ENCODE data around the gene TMPRSS13.
"Not testable (repeated sequence)": the region's sequence is repeated elsewhere in the genome, so short reads cannot be mapped to it uniquely, and the experiment has no call there.

TMPRSS13 gene

DNA sequence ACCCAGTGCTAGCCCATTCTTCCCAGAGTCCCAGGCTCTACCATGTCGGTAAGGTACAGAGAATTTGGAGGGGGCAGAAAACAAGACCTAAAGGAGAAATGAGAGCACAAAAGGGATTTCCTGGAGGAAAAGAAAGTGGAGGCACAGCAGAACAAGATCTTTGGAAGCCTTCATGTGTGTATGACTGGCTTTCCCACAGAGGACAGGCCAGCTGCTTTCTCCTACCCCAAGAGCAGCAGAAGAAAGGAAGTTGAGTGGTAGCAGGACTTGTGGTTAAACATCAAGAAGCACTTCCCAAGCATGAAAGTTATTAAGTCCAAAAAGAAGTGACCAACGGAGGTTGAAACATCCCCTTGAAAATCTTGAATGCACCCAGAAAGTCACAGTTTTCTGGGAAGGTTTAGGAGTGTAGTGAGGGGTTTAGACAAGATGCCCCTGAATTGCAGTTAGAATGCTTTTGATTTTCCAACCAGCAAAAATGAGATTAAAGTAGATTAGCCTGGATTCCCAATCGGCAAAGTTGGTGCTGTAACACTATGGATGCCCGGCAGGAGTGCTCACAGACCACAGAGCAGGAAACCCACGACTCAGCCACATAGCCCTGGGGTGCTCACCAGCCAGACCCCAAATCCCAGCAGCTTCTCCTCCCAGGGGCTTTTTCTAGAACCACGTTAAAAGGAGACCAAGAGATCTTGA is 608 bp downstream of the TMPRSS13 start:
- DNase-seq, result no peak

DNA sequence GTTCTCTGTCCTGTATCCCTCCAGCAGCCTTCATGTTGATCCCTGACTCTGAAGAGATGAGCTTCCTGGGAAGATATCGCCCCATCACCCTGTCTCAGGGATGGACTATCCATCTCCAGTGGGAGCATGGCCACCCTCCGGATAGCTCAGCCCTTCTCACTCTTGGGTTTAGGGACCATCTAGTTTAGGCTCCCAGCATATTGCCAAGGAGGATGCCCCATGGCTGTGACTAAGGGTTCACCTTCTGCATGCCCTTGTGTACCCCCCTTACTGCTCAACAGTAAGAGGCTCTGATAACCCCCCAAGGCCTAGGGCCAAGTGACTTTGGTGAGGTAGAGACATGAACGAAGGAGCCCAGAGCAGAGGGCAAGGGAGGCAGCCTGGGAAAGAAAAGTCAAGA is 1.3 kb downstream of the TMPRSS13 start:
- DNase-seq, result no peak

DNA sequence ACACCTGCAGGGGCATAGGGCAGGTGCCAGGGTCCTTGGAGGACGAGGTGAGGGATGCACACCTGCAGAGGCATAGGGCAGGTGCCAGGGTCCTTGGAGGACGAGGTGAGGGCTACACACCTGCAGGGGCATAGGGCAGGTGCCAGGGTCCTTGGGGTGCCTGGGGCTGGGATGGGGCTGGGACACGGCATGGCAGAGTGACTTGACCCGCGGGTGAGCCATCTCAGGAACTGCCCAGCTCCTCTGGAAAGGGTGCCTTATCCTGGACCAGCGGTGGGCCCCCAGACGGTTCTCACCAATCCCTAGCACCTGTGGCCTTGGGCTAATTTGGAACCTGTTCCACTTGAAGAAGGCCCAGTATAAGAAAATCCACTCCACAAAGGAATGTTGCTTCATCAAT is 3.0 kb downstream of the TMPRSS13 start:
- not testable (repeated sequence) for DNase-seq

DNA sequence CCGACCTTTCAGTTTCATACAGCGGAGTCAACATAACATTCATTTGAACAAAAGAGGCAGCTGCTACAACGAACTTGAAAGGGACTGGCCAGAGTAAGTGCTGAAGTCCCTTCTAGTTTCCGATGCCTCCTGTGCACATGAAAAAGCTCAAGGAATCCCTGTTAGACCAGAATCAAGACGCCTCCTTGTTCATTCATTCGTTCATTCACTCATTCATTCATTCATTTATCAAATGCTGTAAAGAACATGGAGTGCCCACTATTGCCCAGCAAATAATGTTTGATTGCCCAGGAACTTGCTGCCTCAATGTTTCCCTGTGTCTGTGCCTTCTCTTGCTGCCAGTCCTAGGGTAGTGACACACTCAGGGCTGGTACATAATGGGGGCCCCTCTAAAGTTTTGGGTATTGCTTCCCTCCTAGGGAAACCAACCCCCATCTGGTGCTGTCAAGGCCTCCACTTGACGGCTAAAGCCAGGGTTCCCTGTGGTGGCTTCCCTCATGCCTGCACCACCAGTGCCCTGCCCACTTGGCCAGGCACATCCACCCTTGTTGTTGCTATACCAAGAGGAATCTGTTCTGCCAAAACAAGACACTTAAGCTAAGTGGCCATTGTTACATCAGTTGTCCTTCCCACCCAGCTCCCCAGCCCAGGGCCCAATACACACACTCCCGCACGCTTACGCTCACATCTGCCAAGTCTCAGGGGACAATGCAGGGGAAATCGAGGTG is 3.8 kb downstream of the TMPRSS13 start:
- no peak for DNase-seq

DNA sequence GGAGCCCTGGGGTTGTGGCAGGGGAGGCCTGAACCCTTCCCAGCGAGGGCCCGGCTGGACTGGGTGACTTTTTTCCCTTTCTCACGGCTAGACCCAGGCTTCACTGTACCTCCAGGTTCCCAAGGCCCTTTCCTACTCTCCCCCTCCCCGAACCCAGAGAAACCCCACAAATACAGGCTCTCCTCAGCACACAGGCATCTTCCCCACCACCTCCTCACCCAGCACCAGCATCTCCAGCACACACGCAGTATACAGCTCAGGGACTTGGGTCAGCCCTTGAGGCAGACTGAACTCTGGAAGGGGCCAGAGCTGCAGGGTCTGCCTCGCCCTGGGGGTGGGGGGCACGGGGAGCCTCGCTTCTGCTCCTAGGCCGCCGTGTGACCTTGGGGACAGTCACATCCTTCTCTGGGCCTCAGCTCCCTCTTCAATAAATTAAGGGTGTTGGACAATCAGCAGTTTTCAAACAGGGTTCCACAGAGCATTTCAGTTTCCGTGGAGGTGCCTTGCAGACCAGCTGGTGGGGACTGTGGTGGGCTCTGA is 4.5 kb downstream of the TMPRSS13 start:
- DNase-seq, result no peak

DNA sequence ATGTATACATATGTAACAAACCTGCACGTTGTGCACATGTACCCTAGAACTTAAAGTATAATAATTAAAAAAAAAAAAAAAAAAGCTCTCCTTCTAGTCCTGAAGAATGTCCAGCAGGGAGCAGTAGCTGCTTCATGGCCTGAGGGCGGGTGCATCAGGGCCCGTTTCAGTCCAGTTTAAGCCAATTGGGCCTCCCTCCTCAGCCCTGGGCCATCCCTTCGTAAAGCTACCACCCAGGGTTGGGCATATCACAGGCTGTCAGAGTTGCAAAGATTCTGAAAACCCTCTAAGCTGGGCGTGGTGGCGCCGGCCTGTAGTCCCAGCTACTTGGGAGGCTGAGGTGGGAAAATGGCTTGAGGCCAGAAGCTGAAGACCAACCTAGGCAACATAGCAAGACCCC is 5.4 kb downstream of the TMPRSS13 start:
- DNase-seq, result no peak

DNA sequence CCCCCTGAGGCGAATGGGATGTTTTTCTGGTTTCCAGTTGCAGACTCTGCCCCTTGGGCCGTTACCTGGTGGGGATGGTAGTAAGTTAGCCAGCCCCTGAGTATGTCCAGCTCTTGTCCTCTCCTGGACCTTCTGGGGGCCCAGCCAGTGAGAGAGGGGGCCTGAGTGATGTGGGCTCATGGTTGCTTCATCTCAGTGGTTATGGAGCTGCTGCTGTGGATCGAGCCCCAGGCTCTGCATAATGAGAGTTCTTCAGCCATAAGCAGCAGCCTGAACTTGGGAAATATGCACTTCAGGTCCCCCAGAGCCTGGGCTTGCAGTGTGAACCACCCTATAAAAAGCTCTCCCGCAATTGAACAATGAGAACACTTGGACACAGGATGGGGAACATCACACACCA is 5.9 kb downstream of the TMPRSS13 start:
- no peak for DNase-seq

DNA sequence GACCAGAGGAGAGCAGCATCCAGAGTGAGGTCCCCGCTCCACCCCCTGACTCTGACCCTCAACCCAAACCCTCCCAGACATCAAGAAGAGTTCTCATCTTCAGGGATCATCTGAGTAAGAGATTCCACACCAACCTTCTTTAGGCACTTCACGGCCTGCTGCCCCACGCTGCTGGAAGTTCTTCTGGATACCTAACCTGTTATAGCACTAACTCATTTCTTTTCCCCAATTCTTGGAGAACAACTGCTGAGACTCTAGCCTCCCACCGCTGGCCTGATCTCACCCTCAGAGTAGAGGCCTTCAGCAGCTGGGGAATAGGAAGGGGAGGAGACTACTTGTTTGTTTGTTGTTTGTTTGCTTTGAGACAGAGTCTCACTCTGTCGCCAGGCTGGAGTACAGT is 7.3 kb downstream of the TMPRSS13 start:
- DNase-seq, result no peak

DNA sequence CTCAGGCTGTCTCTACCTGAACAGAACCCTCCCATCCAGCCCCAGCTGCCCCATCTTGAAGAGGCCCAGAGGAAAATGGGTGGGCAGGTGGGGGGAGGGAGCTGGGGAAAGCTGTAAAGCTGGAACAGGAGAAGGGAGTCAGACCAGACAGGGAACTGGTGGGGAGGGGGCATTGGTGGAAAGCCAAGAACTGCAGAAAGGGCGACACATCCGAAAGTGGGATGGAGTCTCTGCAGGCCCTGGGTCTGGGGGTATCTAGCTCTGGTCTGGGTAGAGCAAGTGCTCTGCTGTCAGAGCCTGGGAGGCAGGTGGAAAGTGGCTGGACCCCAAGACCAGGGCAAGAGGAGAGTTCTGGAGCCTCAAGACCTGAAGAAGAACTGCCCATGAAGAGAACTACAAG is 7.7 kb downstream of the TMPRSS13 start:
- no peak for DNase-seq

DNA sequence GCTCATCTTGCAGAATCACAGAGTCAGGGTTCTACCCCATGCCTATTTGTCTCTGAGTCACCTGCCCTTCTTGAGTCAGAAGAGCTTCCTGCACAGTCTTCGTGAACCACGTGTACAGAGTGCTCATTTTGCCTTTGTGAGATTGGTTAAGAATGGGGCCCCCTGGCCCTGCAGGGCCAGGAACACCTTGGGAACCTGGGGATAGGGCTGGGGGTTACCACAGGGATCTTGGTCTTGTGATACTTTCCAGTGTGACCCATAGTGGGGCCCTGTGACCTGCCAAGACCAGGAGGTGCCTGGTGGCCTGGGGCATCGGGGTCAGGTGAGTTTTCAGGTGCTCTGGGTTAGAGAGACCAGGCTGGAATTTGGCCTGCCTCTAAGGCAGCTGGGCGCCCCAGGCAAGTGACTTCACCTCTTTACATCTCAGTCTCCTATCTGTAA is 9.4 kb downstream of the TMPRSS13 start:
- DNase-seq, result peak in 1 of 2 donors; percentile 18

DNA sequence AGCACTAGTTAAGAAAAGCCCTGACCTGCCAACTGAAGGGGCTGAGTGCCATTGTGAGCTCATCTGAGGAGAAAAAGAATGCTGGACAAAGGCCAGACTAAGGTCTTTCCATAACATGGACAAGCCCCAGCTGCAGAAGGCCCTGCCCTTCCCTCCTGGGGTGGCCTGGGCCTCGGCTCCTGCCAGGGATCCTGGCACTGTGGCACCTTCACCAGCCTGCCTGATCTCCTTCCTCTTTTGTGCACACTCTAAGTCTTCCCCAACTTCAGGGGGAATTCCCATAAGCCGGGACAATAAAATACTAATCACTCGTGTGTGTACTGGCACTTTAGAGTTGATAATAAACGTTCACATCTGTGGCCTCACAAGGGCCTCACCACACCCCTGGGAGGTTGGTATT is 9.9 kb downstream of the TMPRSS13 start:
- DNase-seq, result no peak

DNA sequence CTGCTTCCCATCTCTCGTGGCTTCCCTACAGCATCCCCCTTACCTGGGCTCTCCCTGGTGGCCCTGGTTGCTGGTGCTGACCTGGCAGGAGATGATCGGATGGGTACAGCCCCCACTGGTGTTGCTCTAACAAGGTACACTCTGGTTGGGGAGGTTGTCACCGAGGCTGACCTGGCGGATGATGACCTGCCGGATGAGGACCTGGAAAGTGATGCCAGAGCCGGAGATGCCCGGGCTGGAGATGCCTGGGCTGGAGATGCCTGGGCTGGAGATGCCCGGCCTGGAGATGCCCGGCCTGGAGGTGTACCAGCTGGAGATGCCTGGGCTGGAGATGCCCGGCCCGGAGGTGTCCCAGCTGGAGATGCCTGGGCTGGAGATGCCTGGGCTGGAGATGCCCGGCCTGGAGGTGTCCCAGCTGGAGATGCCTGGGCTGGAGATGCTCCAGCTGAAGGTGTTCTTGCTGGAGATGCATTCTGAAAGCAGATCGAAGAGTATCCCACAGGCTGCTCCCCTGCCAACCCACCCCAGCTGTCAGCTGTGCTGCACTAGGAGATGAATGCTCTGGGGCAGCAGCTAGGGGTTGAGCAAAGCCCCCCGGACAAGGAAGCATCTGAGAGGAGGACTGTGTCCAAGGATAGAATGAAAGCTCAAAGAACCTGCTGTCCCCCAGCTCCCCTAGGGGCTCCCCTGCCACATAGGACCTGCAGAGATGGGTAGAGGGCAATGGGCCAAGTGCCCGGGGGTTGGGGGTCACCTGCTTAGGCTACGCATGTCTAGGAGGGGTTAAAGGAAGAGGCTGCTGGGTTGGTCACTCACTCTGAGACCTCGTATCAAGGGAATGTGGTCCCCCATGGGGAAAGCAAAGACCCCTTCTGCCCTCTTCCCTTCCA is 10.6 kb downstream of the TMPRSS13 start:
- DNase-seq, result no peak

DNA sequence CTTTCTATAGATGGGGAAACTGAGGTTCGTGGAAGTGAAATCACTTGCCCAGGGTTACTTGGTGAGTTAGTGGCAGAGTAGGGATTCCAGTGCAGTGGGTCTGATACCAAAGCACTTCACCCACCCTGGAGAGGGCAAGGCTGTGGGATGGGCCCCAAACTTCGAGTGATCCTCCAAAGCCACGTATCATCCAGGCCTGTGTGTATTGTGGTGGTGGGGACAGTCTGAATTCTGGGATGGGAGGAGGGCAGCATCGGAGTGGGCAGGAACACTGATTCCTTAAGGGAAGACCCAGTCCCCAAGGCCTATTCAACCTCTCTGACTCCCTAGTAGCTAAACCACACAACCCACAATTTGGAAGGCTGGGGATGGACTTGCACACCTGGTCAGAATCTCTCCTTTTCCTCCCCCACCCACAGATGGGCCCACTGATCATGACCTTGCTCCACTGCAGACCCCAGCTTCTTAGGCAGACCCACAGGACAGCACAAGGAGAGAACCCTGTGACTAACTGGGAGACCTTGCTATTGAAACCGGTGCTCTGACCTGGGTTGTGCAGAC is 11.5 kb downstream of the TMPRSS13 start:
- DNase-seq, result no peak

DNA sequence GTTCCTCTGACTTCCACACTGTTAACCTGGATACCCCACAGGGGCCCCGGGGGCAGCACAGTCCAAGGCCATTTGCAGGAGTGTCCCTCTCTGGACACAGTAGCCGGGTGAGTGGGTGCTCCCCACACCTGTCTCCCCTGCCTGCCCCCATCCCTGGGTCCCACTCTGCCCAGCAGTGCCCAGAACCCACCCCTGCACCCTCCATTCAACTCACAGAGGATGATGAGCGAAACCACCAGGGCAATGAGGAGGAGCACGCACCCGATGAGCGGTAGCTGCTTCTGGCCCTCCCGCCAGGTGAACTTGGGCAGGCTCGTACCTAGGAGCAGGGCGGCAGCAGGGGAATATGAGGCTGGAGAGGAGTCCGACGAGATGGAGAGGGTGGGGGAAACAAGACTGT is 12.2 kb downstream of the TMPRSS13 start:
- no peak for DNase-seq

DNA sequence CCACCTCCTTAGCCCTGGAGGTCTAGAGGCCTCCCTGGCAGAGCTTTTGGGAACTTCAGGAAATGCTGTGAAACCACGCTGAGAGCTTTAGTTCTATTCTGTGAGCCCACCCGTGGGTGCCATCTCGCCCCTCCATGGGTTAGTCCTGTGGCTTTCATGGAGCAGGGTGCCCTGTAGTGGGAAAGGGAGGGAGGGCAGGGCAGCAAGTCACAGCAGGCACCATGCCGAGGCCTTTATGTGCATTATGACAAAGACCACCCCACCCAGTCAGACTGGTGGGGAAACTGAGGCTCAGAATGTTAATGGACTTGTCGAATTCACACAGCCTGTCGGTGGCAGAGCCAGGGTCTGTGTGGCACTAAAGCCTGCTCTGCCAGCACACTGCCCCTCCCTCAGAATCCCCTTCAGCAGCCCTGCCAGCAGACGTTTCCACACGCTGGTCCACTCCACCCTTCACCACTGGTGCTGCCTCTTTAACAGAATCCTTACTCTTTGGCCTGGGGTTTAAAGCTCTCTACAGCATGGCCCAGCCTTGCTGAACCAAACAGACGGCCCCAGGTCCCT is 13.4 kb downstream of the TMPRSS13 start:
- DNase-seq, result no peak

DNA sequence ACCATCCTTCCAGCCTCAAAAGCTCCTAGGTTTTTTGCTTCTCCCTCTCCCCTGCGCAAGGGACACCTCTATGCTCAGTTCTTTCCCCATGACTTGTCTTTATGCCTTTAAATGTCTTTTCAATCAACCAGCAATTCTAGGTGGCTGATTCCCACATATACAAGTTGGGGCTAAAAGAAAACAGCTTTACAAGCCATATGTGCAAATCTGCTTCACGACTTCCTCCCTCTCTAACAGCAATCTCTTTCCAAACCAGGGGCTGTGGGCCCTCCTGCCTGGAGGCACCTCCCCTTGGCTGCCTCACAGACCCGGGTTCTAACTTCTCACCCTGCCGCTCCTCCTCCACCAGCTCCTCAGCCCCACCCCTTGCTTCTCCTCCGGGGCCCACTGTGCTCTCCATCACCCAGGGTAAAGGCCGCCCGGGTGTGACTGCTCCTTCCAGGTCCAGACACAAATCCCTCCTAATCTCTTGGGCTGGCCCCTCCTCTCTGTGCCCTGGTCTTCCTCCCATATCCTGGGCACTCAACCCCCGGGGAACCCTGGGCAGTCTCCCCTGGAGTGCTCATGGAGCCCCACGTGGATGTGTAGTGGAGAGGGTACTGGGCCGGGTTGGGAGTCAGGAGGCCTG is 14.1 kb downstream of the TMPRSS13 start:
- DNase-seq, result no peak

DNA sequence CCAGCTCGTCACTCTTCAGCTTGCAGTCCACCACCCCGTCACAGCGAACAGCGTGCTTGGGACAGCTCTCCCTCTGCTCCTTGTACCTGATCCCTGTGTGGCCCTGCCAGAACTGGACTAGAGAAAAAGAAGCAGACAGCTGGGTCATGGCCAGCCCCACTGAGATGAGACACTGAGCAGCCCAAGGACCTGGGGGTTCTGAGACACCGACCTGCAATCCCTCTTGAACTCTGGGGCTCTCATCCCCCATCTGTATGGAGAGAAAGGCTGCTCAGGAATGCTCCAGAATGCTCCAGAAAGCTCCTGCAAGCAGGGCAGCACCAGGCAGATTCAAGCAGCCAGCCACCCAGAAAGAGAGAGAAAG is 14.8 kb downstream of the TMPRSS13 start:
- no peak for DNase-seq

DNA sequence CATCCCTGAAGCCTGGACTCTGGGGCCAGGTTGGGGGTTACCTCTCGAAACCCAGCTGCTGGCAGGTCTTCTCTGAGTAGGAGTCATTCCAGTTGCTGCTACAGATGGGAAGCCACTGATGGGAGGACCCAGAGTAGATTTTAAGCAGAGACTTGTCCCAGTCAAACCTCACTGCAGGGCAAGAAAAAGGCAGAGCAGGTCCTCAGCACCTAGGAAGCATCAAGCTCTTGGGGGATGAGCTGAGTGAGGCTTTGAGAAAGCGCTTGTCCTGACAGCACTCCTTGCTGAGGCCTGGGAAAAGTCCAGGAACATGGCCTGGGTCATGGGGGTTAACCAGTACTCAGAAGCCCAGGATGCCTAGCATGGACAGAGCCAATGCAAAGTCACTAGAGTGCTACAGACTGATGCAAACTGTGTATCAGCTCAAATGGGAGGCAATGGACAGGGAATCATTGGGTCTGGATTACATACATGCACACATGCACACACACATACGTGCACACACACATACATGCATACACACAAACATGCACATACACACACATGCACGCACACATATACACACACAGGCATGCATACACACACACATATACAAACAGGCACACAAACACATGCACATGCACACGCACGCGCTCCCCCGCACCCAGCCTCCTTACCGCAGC is 15.3 kb downstream of the TMPRSS13 start:
- no peak for DNase-seq

DNA sequence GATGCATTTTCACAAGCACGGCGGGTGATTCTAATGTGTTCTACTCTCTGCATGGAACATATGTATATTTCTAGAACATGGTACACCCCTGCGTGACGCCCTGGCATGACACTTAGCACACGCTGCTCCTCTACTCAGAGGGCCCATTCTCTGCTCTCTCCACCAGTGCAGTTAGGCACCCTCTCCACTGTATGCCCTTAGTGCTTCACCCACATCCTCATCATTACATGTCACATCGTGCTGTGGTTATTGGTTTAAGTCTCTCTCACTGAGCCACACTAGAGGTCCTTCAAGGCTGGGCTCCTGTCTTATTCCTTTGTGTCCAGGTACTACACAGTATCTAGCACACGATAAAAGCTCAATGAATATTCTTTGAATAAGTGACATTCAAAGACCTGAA is 16.7 kb downstream of the TMPRSS13 start:
- DNase-seq, result no peak

DNA sequence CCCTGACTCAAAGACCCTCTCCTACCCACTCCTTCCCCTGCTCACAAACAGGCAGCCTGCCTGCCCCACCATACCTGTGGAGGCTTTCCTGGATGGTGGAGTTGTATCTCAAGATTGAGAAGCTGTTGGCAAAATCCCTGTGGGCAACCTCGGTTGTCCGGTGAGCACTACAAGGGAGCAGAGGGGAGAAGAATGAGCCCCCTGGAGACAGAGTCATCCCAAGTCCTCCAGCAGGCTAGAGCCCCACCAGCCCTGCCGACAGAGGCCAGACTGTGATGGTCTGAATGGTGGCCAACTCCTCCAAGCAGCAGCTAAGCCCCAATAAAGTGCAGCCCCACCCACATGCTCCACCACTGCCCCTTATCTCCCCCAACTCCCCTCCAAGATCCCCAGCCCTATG is 17.5 kb downstream of the TMPRSS13 start:
- no peak for DNase-seq

DNA sequence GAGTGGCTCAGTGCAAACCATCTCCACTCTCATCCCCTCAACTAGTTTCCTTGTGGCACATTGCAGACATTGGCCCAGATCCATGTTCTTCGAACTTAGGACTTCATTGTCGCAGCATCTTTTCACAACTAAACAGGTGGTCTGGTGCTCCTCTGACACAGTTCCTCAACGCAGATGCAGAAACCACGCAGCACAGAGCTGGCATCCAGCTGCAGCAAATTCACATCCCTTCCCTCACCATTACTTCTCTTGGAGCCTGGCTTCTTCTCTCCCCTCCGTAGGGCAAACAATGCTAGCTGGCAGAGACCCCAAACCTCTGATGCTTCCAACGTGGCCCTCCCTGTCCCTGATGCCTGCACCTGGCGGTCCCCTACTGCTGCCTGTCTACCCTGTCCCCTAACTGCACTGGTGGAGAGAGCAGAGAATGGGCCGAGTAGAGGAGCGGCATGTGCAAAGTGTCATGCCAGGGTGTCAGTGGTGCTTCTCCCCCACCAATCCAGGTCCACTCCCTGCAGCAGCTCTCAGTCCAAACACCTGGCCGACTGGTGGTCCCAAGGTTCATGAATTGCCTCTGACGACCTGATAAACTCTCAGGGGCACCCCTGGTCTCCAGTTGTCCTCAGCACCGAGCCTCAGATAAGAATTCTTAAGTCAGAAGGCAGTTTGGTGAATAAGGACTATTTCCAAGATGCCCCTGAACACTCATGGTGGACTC is 18.1 kb downstream of the TMPRSS13 start:
- DNase-seq, result no peak
